DOHH2 (cell line): ENCODE data around the gene AK8.

ENCODE experiments used
- H3F3A ChIP-seq: fragments of 200-600 bp; sonication (generic), shearing (Covaris generic); 2 replicates; pipeline ENCODE4 v1.6.0; 2016; ENCODE audit warnings: antibody characterized with exemption, mild to moderate bottlenecking; ENCODE audit not compliant: control insufficient read depth, insufficient read depth
- H3K27ac ChIP-seq: fragments of 200-600 bp; sonication (generic); 2 replicates; pipeline ENCODE4 v1.5.1; 2014; ENCODE audit warnings: low read depth, mild to moderate bottlenecking, low read length, moderate library complexity
- H3K27me3 ChIP-seq: fragments of 200-600 bp; sonication (generic); 2 replicates; pipeline ENCODE4 v1.6.1; 2014; ENCODE audit warnings: mild to moderate bottlenecking, low read length, mixed read lengths; ENCODE audit not compliant: control insufficient read depth
- H3K36me3 ChIP-seq: fragments of 200-600 bp; sonication (generic); 2 replicates; pipeline ENCODE4 v1.6.1; 2014; ENCODE audit warnings: mild to moderate bottlenecking, low read length, moderate library complexity, mixed read lengths; ENCODE audit not compliant: control insufficient read depth
- H3K4me1 ChIP-seq: fragments of 200-600 bp; sonication (generic); 2 replicates; pipeline ENCODE4 v1.6.1; 2014; ENCODE audit warnings: mild to moderate bottlenecking, low read length, mixed read lengths; ENCODE audit not compliant: control insufficient read depth
- H3K4me2 ChIP-seq: fragments of 200-600 bp; sonication (generic); 2 replicates; pipeline ENCODE4 v1.6.0; 2014; ENCODE audit warnings: mild to moderate bottlenecking, low read length, moderate library complexity
- H3K4me3 ChIP-seq: fragments of 200-600 bp; sonication (generic); 2 replicates; pipeline ENCODE4 v1.5.1; 2014; ENCODE audit warnings: mild to moderate bottlenecking, low read length, mixed read lengths
- H3K79me2 ChIP-seq: fragments of 200-600 bp; sonication (generic); 2 replicates; pipeline ENCODE4 v1.6.1; 2014; ENCODE audit warnings: mild to moderate bottlenecking, low read length, mixed read lengths; ENCODE audit not compliant: control insufficient read depth
- H3K9me2 ChIP-seq: fragments of 200-600 bp; sonication (generic); replicated peaks from 2 replicates; pipeline ENCODE4 v1.6.1; 2014; ENCODE audit warnings: mild to moderate bottlenecking, low read length, mixed read lengths; ENCODE audit not compliant: control insufficient read depth
- H3K9me3 ChIP-seq: fragments of 200-600 bp; sonication (generic); 2 replicates; pipeline ENCODE4 v1.6.1; 2014; ENCODE audit warnings: antibody characterized with exemption, low read length, mixed read lengths; ENCODE audit not compliant: control insufficient read depth, insufficient read depth
- H4K20me1 ChIP-seq: fragments of 200-600 bp; sonication (generic); 2 replicates; pipeline ENCODE4 v1.6.0; 2014; ENCODE audit warnings: low read depth, mild to moderate bottlenecking, antibody characterized with exemption, low read length, moderate library complexity; ENCODE audit not compliant: control insufficient read depth, insufficient read depth
- EZH2phosphoT487 ChIP-seq: fragments of 200-600 bp; sonication (generic); IDR thresholded peaks from 2 replicates; pipeline ENCODE4 v1.6.1; 2017; ENCODE audit warnings: borderline replicate concordance, mild to moderate bottlenecking, antibody characterized with exemption, low read length, moderate library complexity, mixed read lengths
- TF ChIP-seq, protein P1 (sequence below): fragments of 200-600 bp; sonication (generic); IDR thresholded peaks from one replicate; pipeline ENCODE4 v1.5.1; 2014; ENCODE audit warnings: antibody characterized with exemption, mild to moderate bottlenecking, low read depth, low read length; ENCODE audit not compliant: poor library complexity, severe bottlenecking

The AK8 gene

DNA sequence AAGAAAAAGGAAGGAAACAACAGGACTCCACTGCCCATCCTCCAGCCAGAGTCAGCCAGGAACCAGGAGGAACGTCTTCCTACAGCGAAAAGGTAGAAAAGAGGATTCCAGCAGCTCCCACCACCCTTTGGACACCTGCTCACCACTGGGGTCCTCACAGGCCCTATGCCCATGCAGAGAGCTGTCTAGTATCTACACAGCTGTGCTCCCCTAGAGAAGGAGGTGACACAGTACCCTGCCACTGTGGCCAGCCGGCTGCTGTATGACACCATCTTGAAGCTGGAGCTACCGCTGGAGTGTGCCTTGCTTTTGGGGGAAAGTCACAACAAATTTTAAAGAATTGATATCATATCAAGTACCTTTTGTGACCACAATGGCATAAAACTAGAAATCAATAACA lies 115.2 kb downstream of the AK8 start:
- Histone ChIP-seq H3K4me2 (no peak overlapping the region), H3K36me3 (no peaks in the 10 kb centered on the region), H3K9me2 (no peaks in the 10 kb centered on the region), H3K27me3 (no peaks in the 10 kb centered on the region), H3K4me1 (no peaks in the 10 kb centered on the region), H4K20me1 (no peaks in the 10 kb centered on the region), H3K4me3 (no peak overlapping the region), H3K27ac (no peak overlapping the region), H3K9me3 (peaks cover 4% of the 10 kb centered on the region; the same call in 1 of the 2 replicates), H3K79me2 (no peaks in the 10 kb centered on the region), H3F3A (no peaks in the 10 kb centered on the region)
- TF ChIP-seq EZH2phosphoT487, result no peak
- TF ChIP-seq, protein P1, sequence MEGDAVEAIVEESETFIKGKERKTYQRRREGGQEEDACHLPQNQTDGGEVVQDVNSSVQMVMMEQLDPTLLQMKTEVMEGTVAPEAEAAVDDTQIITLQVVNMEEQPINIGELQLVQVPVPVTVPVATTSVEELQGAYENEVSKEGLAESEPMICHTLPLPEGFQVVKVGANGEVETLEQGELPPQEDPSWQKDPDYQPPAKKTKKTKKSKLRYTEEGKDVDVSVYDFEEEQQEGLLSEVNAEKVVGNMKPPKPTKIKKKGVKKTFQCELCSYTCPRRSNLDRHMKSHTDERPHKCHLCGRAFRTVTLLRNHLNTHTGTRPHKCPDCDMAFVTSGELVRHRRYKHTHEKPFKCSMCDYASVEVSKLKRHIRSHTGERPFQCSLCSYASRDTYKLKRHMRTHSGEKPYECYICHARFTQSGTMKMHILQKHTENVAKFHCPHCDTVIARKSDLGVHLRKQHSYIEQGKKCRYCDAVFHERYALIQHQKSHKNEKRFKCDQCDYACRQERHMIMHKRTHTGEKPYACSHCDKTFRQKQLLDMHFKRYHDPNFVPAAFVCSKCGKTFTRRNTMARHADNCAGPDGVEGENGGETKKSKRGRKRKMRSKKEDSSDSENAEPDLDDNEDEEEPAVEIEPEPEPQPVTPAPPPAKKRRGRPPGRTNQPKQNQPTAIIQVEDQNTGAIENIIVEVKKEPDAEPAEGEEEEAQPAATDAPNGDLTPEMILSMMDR, result no peak

DNA sequence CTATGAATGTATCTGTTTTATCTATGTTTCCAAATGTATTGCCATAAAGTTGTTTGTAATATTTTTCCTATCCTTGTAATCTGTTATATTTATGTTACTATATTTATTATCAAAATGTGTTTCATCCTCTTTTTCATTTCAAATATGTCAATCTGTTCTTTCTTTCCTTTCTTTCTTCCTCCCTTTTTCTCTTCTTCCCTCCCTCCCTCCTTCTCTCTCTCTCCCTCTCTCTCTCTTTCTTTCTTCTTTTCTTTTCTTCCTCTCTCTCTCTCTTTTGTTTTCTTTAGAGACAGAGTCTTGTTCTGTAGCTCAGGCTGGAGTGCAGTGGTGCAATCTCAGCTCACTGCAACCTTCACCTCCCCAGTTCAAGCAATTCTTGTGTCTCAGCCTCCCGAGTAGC lies 116.5 kb downstream of the AK8 start:
- Histone ChIP-seq H3K4me1 (no peaks in the 10 kb centered on the region; the same call in 1 of the 2 replicates), H3K36me3 (no peaks in the 10 kb centered on the region), H3F3A (no peaks in the 10 kb centered on the region), H3K27ac (no peak overlapping the region), H3K4me2 (no peak overlapping the region), H4K20me1 (no peaks in the 10 kb centered on the region), H3K9me2 (no peaks in the 10 kb centered on the region), H3K9me3 (peaks cover 1% of the 10 kb centered on the region; the same call in 1 of the 2 replicates), H3K4me3 (no peak overlapping the region), H3K27me3 (no peaks in the 10 kb centered on the region), H3K79me2 (no peaks in the 10 kb centered on the region)
- TF ChIP-seq, protein P1, result no peak
- no peak for TF ChIP-seq EZH2phosphoT487

DNA sequence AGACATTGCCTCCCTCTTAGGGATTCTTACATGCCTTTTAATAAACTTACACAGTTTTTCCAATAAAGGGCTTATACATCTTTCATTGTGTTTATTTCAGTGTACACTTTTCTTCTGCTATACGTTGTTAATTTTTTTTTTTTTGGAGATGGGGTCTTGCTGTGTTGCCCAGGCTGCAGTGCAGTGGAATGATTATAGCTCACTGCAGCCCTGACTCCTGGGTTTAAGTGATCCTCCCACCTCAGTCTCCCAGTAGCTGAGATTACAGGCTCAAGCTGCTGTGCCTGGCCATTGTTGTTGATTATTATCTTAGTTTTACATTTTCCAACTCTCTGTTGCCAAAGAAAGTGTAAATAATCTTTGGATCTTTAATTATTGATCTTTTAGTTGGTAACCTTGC lies 118.0 kb downstream of the AK8 start:
- no peaks in the 10 kb centered on the region for H3K9me3 ChIP-seq
- H3K9me2 ChIP-seq, result no peaks in the 10 kb centered on the region
- no peaks in the 10 kb centered on the region for H3K36me3 ChIP-seq
- TF ChIP-seq, protein P1, result no peak
- TF ChIP-seq EZH2phosphoT487, result no peak
- no peak overlapping the region for H3K27ac ChIP-seq
- H3K27me3 ChIP-seq, result no peaks in the 10 kb centered on the region
- H3K4me1 ChIP-seq, result peaks cover 8% of the 10 kb centered on the region
- H3F3A ChIP-seq, result no peaks in the 10 kb centered on the region
- H4K20me1 ChIP-seq, result no peaks in the 10 kb centered on the region
- no peaks in the 10 kb centered on the region for H3K79me2 ChIP-seq
- no peak overlapping the region for H3K4me2 ChIP-seq
- no peak overlapping the region for H3K4me3 ChIP-seq

DNA sequence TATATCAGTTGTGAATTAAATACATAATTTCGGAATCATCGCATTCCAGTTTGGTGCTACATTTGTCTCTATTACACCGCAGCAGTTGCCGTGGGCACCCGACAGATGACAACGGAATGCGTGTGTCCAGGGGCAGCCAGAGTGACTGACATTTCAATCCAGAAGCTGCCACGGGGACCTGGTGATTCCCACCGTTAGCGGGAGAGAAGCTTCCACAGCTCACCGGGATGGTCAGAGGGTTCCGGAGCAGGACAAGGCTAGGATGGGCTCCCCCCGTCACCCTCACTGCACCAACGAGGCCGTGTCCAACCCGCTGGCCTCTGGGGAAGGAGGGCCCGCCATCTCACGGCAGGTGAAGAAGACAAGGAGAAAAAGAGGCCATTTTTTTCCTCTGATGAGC lies 121.1 kb downstream of the AK8 start:
- H3K79me2 ChIP-seq, result no peaks in the 10 kb centered on the region
- H3K4me3 ChIP-seq, result no peak overlapping the region
- TF ChIP-seq, protein P1, result no peak
- no peak for TF ChIP-seq EZH2phosphoT487
- peaks cover 8% of the 10 kb centered on the region for H3K4me1 ChIP-seq
- no peaks in the 10 kb centered on the region for H4K20me1 ChIP-seq
- H3K4me2 ChIP-seq, result no peak overlapping the region
- H3F3A ChIP-seq, result no peaks in the 10 kb centered on the region
- H3K36me3 ChIP-seq, result no peaks in the 10 kb centered on the region
- H3K27ac ChIP-seq, result no peak overlapping the region
- no peaks in the 10 kb centered on the region for H3K9me2 ChIP-seq
- H3K9me3 ChIP-seq, result no peaks in the 10 kb centered on the region
- no peaks in the 10 kb centered on the region for H3K27me3 ChIP-seq
